HG02885 (cell line): ENCODE measurements around the gene SCRG1.

Experiments used
- ATAC-seq: cut with Tn5 transposase; IDR thresholded peaks from one replicate; pipeline ENCODE4 v1.9.1; 2021; ENCODE audit warnings: mild to moderate bottlenecking; ENCODE audit not compliant: unreplicated experiment, poor library complexity

SCRG1 gene

DNA sequence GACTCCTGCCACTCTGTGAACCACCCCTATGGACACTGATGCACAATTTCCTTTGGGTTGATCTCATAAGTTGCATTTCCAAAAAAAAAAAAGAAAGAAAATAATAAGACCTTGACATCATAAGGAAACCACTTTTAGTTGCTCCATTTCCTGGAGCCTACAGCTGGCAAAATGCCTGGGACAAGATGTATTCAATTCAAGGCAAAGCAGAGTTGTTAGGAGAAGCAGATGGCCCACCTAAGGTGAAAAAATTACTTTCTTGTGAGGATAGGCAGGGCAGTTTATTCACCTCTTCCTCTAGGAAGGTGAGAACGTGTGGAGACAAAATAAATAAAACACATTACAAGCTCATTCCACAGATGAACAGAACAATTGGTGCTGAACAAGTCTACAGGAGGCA is 14.1 kb upstream of the SCRG1 start:
- no peak for ATAC-seq

GRCh38 chr4:173411106-173411693 is 12.3 kb upstream of the SCRG1 start:
- ATAC-seq = no peak

- no peak for ATAC-seq
These were observed 11.2 kb upstream of the SCRG1 start for GRCh38 chr4:173410079-173410478.

DNA sequence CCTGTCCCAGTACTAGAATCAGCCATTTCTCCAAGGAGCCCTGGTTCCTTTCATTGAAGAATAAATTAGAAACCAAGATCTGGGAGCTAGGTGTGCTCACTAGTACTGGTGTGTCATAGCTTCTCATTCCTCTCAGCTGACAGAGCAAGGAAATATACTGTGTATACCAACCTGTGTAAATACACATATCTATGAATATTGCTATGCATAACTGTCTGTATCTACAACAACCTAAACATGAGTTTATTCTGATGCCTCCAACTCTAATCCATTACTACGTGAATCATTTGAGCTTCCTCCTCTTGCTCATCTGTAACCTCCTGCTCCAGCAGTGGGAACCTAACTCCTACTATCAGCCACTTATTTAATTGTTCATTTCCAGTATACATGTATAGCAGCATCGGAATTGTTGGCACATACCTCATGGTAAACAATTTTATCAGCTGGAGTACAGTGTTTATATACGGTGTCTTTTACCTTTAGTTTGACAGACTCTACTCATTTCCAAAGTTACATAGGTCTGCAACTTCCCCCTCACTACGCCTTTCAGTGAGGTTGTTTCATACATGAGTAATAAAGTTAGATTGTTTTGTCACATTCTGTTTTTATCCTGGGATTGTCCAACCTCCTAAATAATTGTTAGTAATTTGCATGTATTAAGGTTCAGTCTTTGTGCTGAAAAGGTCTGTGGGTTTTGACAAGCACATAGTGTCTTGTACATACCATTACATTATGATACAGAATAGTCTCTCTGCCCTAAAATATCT is 7.1 kb upstream of the SCRG1 start:
- ATAC-seq = peak; percentile 70

DNA sequence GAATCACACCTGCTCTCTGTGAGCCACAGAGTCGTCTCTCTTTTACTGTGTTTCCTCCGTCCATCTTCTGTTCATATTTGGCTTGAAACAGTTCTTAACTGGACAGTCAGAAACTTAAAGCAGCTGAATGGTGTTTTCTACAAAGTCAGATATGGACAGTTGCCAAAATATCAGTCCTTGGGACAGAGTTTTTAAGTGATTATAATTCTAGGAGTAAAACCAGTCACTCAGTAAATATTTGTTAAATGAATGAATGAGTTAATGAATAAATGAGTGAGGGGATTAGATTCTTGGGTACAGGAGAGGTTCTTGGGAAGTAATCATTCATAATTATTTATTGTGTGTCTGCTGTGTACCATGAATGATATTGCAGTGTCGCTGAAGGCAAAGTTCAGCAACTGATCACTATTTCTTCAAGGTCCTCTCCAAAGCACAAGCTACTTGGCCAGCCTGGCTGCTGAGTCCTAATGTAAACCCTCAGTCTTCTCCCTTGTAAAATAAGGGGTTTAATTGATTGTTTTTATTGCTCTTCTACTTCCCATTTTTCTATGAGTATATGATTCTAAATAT is 5.5 kb upstream of the SCRG1 start:
- no peak for ATAC-seq

DNA sequence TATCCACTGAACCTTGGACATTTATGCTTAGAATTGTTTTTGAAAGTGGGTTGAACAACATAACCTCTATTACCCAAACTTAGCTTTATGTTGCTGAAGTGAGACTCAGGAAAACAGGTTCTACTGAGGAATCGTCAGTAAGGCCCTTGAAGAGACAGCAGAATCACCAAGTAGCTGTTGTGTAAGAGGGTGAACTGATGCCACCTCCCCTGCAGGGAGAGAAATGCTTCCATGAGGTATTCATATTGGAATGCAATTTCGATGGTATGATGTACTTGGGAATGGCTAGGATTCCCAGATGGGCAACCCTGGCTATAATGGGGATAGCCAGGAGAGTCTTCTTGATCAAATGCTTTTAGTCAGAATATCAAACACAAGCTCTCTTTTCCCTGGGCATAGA is 4.1 kb upstream of the SCRG1 start:
- ATAC-seq = no peak

DNA sequence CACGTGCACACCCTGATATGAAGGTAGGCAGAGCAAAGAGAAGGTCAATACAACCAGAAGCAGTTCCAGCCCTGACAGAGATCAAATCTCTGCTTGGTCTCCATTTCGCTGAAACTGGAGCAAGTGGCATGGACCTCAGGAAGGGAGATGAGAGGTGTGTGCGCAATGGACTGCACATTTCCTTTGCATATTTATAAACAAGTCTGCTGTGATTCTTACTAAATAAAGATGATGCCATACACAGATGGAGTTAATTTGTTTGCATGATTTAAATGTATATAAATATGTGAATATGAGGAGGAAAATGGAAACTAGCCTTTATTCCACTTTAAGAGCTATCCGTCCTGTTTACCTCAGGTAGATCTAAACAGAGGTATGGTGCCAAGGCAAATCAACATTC is 2.1 kb upstream of the SCRG1 start:
- no peak for ATAC-seq

- no peak for ATAC-seq
These were observed 696 bp downstream of the SCRG1 start for GRCh38 chr4:173398220-173398619.

DNA sequence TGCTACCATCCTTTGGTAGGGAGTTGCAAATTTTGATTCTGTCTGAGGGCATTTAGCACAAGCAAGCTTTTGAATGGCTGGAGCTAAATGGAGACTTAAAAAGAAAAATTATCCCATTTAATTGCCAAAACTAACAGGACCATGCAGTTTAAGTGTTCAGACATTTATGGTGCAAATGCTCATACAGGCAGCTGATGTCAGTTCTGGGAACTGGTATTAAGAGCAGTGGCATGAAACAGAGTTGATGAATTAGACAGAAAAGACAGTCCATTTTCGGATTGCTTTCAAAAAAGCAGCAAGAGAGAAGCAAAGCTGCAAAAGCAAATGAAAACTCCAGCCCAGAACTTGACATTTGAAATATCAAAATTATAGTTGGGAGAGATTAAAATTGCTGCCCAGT is 1.3 kb downstream of the SCRG1 start:
- no peak for ATAC-seq

GRCh38 chr4:173391701-173392100 is 7.2 kb downstream of the SCRG1 start:
- ATAC-seq = no peak

DNA sequence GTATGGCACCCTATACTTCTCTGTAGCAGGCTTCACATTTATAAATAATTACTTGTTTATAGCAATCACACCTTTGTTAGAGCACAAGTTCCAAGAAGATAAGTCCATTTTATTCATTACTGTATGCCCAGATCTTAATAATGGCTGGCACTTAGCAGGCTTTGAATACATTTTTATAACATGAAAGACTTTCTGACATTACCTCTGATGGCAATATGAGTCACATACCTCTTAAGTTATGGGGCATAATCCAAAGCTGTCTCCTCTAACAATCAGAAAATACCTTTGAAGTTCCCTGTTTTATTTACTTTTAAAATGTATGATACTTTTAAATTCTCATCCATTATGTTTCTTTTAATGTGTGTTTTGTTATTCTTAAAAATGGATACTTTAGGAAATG is 12.2 kb downstream of the SCRG1 start:
- no peak for ATAC-seq

DNA sequence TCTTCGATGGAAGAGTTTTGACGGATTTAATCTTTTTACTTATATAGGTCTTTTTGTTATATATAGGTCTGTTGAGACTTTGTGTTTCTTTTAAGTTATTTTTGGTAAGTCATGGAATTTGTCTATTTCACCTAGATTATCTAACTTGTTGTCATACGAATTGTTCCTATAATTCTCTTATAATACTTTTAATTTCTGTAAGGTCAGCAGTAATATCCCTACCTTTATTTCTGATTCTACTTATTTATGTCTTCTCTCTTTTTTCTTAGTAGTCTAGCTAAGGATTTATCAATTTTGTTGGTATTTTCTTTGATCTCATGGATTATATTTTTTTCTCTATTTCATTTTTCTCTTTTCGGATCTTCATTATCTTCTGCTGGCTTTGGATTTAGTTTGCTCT is 16.6 kb downstream of the SCRG1 start:
- no peak for ATAC-seq

GRCh38 chr4:173381610-173382009 is 17.3 kb downstream of the SCRG1 start:
- ATAC-seq = no peak

GRCh38 chr4:173380987-173381386 is 17.9 kb downstream of the SCRG1 start:
- ATAC-seq = peak; percentile 60

GRCh38 chr4:173379929-173380328 is 19.0 kb downstream of the SCRG1 start:
- ATAC-seq = no peak

DNA sequence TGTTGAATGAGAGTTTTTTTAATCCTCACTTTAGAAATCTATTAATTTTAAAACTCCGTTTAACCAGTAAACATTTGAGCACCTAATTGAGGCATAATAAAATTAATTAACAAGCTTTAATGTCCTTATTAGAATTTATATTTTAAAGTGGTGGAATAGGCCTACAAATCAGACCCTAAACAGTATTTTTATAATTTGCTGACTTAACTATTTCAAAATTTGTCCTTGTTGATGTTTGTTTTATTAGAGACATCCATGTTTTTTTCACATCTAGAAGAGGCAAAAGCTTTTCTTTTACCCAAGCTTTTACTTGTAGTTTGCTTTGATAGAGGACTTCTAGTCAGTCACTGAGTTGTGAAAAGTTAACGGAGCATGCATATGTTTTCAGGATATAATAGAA is 24.3 kb downstream of the SCRG1 start:
- ATAC-seq = no peak

DNA sequence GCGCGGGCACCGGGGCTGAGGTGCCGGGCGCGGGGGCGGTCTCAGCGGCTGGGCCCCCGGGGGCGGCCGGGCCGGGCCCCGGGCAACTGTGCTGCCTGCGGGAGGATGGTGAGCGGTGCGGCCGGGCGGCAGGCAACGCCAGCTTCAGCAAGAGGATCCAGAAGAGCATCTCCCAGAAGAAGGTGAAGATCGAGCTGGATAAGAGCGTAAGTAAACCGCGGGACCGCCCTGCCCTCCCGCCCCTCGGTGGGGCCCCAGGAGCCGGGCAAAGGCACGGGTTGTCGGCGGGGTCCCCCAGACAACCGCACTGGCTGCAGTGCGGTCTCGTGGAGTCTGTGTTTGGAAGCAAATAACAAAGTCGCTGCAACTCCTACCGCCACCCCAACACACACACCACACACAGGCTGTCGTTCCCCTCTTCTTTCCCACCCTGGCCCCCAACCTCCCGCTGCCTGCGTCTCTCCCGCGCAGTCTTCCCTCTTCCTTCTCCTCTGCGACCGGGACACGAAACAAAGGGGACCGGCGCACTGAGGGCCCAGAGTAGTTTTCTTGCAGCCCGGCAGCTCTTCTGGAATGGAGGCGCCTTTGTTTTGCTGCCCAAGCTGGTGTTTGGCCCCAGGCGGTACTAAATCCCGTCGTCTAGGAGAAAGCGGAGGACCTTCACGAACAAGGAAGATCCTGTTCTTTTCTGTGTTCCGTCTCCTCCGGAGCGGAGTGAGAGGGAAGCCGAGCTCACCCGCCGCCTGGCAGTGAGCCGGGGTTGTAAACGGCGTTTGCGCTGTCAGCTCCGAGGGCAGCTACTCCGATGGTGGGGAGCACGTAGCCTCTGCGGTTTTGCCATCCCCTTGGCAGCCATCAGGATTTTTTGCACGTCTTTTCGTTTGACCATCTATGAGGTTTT is 27.4 kb downstream of the SCRG1 start:
- ATAC-seq = peak; percentile 21

DNA sequence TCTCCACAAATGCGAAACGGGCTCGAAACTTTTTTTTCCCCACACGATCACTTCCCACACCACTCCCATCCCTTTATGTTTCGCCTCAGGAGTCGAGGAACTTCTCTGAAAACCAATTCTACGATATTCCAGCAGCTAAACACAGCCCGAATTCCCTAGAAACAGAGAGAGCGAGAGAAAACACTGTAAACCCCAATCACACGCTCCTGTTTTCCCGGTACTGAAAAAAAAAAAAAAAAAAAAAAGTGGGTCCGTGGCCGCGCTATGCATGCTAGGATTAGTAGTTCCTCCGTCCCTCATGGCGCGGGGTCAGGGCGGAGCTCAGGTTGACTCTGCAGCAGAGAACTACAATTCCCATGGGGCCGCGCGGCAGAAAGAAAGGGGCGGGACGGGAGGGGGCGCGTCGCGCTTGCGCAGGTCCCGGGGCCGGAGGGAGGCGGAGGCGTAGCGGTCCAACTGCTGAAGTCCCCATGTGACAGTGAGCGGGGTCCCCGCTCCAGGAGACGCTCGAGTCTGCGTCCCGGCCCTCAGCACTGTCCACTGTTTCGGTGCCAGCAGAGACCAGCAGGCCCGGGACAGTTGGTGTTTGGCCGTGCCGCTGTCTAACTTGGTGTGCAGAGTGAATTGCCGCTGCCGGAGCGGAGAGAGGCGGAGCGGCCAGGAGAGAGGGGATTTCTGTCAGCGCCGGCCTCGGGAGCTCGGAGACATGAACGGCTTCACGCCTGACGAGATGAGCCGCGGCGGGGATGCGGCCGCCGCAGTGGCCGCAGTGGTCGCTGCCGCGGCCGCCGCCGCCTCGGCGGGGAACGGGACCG is 28.2 kb downstream of the SCRG1 start, which contains the start of gene SAP30:
Gene SAP30 (plus strand): TSS at position 478 of the 815 bp plus-strand sequence. CDS start 229 bp downstream, at position 707.
- ATAC-seq = peak; percentile 74

- peak; percentile 3 for ATAC-seq
These were observed 28.8 kb downstream of the SCRG1 start for GRCh38 chr4:173370130-173370476.

DNA sequence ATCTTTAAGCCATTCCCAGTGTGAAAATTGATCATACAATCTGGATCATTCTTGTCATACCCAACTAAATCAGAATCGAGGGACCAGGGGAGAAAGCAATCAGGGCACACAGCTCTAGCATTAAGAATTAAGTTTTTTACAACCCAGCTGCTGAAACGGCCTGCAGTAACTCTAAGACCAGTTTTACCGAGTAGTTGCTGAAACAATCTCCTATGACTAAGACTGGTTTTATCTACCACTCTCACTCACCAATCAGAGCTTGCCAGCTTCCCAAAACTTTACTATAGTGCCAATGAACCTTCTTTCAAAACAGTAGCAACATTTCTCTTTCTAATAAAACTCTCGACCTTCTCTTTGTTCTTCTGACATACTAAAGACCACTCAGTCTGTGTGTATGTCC is 31.0 kb downstream of the SCRG1 start:
- ATAC-seq = no peak
